Mucosa of stomach (tissue), 1 donor: ENCODE measurements around the gene EEF1G.

ENCODE experiments used
- H3K27me3 ChIP-seq: one replicate; pipeline ENCODE4 v1.7.0; 2013; ENCODE audit warnings: mild to moderate bottlenecking, low read length; ENCODE audit not compliant: control insufficient read depth, insufficient read depth
- H3K36me3 ChIP-seq: one replicate; pipeline ENCODE4 v1.7.0; 2013; ENCODE audit warnings: low read length; ENCODE audit not compliant: control insufficient read depth, insufficient read depth
- H3K4me1 ChIP-seq: one replicate; pipeline ENCODE4 v1.7.0; 2013; ENCODE audit warnings: mild to moderate bottlenecking, low read length; ENCODE audit not compliant: control insufficient read depth, insufficient read depth
- H3K4me3 ChIP-seq: one replicate; pipeline ENCODE4 v1.7.0; 2013; ENCODE audit warnings: low read length
- H3K9ac ChIP-seq: one replicate; pipeline ENCODE4 v1.7.0; 2013; ENCODE audit warnings: mild to moderate bottlenecking, low read length, moderate library complexity
- H3K9me3 ChIP-seq: one replicate; pipeline ENCODE4 v1.7.0; 2013; ENCODE audit warnings: mild to moderate bottlenecking, low read length, moderate library complexity; ENCODE audit not compliant: control insufficient read depth
- donor health status: Pancreatic carcinoma.

Gene EEF1G

DNA sequence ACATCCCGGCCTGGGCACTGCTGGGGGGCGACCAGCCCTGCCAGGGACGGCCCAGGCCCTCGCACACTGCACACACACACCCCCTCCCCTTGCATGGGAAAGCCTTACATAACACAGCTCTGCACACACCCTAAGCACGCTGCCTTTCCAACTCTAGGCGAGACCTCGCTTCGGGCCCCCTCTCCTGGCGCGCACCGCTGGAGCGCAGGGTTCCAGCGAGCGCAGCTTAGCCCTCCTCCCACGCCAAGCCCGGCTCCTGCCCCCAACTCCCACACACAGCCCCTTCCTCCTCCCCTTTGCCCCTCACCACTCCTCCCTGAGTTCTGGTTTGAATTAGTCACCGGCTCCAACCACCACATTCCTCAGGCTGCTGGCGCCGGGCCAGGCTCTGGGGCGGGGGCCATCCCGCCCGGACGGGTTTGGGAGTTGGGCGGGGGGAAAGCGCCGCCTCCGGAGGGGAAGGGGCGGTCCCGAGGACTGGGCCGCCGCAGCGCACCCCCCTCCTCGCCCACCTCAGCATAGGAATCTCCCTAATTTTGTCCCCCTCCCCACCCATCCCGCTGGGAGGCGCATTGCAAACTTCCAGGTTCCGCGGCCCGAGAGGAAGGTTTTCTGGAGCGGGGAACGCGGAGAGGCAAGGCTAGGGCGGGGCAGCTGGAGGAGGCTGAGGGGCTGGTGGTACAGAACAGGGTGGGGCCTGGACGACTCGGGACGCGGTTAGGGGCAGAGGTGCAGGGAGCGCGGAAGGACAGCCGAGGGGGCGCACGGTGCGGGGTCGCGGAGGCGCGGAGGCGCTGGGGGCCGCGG, 28.1 kb downstream of the EEF1G start:
- Histone ChIP-seq H3K36me3 (no peaks in the 10 kb centered on the region), H3K4me1 (peaks cover 71% of the 10 kb centered on the region), H3K27me3 (no peaks in the 10 kb centered on the region), H3K4me3 (peak overlapping the region; percentile 95), H3K9ac (peak overlapping the region; percentile 98), H3K9me3 (no peaks in the 10 kb centered on the region)

DNA sequence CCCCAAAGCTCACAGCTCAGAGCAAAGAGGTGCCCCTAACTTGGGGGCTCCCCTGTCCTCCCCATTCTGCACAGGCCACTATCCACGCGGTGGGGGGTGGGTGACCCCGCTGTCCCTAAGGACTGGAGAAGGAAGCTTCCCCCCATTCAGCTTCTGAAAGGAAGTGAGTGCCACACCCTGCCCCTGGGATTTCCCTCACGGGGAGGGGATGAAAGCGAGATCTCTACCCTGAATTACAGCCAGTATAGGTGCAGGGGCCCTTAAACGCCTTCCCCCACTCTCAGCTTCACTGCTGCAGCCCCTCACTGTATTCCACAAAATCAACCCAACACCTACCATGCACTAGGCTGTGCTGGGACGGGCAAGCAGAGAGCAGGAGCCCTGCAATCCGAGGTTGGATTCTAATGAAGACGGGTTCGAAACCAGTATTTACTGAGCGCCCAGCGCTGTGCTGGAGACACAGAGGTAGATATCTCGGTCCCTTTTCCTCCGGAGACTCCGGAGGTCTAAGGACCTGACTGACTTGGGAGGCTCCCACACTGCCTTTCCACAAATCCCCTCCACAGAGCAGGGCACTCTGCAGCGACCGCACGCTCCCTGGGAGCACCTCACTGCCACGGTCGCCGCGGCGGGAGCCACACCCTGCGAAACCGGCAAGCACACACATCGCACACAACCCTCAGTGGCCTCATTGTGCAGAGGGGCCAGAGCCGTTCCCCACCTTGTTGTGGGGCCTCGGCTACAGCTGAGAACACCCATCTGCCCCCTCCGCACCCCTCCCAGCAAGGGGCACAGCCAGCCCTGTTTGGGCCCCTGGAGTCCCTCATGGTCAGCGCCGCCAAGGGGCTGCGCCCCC, 28.9 kb downstream of the EEF1G start:
- Histone ChIP-seq H3K9me3 (no peaks in the 10 kb centered on the region), H3K36me3 (no peaks in the 10 kb centered on the region), H3K4me3 (peak overlapping the region; percentile 95), H3K27me3 (no peaks in the 10 kb centered on the region), H3K9ac (peak overlapping the region; percentile 98), H3K4me1 (peaks cover 71% of the 10 kb centered on the region)

DNA sequence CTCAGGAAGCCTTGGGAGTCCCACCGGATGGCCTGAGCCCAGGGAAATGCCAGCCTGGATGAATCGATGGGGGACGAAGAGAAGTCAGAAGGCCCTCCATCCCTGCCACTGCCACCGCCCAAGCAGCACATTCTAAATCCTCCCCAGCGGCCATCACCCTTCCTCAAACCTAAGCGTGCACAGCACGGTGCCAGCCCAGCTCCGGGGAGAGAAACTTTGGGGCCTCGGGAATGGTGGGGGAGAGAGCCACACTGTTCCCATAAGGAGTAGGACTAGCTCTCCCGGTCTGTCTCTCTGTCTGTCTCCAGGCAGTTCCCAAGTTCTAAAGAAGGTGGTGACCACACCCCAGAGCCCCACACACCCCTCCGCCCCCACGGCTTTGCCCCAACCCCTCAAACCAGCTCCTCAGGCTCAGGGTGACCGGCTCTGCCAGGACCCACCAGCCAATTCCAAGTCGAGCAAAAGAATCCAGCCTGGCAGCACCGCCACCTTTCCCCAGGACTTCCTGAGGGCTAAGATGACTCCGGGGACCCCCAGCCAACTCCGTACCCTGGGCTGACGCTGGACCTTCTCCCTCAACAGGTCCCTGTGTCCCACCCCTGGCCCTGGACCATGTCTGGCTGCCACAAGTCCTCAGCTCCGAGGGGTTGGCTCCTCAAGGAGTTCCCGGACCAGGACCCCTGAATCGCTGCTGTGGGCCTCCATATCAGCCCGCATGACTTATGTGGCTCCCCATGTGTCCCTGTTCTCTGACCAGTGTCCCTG, 29.8 kb downstream of the EEF1G start:
- Histone ChIP-seq H3K27me3 (no peaks in the 10 kb centered on the region), H3K36me3 (no peaks in the 10 kb centered on the region), H3K4me1 (peaks cover 71% of the 10 kb centered on the region), H3K9ac (peak overlapping the region; percentile 98), H3K4me3 (peak overlapping the region; percentile 95), H3K9me3 (no peaks in the 10 kb centered on the region)

DNA sequence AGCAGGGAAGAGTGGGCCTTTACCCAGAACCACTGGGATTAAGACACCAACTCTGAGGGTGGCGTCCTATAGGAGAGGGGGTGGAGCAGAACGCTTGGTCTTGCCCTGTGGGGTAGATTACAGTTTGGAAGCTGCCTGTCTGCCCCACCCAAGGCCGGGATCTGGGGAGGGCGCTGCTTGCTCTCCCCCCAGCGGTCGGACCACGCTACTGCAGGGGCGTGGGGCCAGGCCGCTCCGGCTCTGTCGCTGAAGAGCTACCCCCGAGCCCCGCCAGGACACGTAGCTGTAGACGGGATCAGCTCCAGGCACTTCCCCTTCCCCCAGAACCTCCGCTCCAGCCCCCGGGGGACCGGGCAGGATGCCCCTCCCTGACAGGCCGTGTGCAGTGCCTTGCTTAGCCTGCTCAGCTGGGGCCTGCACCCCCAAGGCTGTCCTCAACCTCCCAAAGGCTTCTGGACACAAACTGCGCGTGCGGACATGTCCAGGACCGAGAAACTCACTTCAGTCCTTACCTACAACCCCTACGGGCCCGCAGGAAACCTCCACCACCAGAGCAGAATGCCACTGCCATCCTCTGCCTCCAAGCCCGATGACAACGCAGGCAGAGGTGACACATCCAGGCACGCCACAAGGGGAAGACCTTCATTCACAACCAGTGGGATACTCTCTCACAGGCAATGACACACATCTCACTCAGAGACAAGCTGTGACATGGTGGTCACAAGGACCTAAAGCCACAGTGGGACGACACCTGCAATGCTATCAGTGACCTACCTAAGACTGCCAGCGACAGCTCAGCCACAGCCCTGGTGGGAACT, 30.7 kb downstream of the EEF1G start:
- no peaks in the 10 kb centered on the region for H3K36me3 ChIP-seq
- H3K9ac ChIP-seq, result peak overlapping the region; percentile 98
- H3K9me3 ChIP-seq, result no peaks in the 10 kb centered on the region
- H3K4me3 ChIP-seq, result peak overlapping the region; percentile 95
- no peaks in the 10 kb centered on the region for H3K27me3 ChIP-seq
- peaks cover 71% of the 10 kb centered on the region for H3K4me1 ChIP-seq

DNA sequence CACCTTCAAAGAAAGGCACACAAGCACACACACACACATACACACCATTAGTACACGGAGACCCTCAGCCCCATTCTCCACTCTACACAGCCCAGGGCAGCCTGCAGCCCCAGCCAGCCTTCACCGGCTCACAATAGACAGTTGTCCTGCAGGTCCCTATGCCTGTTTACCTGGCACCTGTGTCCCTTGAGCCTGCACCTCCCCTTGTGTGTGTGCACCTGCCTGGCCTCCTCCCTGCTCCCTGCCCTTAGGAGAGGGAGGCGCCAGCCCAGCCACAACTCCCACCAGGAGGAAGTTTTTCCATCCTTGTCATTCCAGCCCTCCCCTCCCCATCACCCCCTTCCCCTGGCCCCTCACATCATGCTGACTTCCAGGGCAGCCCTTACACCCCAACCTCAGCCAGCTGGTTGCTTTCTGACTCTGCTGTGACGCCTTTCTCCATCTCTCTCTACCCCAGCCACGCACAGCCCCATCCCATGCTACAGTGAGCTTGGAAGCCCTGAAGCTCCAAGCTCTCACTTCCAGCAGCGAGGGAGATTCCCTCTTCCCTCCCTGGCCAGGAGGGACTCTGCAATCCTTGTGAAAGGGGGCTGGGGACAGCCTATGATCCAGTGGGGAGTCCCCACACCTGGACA, 31.5 kb downstream of the EEF1G start:
- Histone ChIP-seq H3K4me1 (peaks cover 71% of the 10 kb centered on the region), H3K9ac (peak overlapping the region; percentile 98), H3K9me3 (no peaks in the 10 kb centered on the region), H3K4me3 (peak overlapping the region; percentile 95), H3K27me3 (no peaks in the 10 kb centered on the region), H3K36me3 (no peaks in the 10 kb centered on the region)

DNA sequence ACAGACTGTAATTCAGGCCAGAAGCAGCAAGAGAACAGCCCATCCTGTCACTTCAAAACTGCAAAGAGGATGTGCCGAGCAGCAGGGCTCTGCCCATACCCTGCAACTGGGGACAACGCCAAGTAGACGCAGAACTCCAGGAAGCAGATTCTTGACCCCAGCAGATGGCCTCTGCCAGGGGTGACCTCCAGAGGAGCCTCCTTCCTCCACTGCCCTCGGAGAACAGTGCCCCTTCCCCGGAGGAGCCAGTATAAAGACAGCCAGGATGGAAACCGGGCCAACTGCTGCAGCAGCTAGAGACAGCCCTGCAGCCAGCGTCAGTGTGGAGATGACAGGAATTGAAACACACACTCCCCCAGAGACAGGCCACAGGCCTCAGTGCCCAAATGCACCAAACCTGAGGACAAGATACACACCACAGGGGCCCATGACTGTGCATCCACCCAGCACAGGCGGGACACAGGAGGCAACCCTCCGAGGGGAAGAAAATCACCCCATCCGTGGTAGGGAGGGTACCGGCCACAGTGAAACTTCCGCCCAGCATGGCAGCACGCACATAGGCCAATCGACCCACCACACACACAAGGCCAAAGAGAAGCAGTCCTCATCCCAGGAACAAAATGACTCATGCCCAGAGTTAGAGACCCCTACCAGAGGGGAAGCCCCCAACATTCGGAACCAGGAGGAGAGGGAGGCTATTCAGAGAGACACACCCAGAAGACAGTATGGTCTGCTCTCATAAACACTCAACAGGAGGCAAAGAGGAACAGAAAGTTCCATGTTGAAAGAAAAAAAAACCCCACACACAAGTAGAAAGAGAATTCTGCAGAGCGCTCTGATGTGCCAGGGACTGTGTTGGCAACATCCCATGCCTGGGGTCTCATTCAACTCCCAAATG, 32.6 kb downstream of the EEF1G start:
- Histone ChIP-seq H3K4me3 (peak overlapping the region; percentile 50), H3K27me3 (no peaks in the 10 kb centered on the region), H3K9ac (peak overlapping the region; percentile 98), H3K9me3 (no peaks in the 10 kb centered on the region), H3K36me3 (no peaks in the 10 kb centered on the region), H3K4me1 (peaks cover 70% of the 10 kb centered on the region)

DNA sequence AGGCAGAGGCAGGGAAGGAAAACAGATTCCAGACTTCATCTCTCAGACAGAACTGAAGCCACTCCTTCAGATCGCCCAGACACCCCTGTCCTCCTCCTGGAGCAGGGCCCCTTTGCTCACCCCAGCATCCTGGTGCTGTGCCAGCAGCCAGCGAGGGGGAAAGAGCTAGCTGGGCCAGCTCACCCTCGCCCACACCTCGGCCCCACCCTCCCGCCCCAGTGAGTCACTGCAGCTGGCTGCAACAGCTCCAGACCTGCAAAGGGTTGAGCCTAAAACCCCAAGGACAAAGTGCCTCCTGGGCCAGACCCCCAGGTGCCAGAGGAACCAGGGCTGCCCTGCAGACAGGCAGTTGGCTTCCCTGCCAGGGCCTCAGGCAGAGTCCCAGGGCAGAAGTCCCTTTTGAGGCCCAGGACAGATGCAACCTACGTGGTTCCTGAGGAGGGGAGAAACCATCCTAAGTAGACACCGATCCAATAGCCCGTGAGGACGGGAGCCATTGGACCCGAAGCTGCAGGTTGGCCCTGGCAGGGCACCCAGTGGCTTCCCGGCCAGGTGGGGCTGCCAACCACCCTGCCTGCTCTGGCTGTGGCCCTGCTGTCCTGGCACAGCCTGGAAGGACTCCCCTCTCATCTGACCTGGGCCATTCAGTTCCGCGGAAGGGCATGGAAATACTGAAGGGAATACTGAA, 34.3 kb downstream of the EEF1G start:
- Histone ChIP-seq H3K27me3 (no peaks in the 10 kb centered on the region), H3K4me1 (peaks cover 75% of the 10 kb centered on the region), H3K4me3 (peak overlapping the region; percentile 42), H3K36me3 (peaks cover 11% of the 10 kb centered on the region), H3K9me3 (no peaks in the 10 kb centered on the region), H3K9ac (peak overlapping the region; percentile 49)

DNA sequence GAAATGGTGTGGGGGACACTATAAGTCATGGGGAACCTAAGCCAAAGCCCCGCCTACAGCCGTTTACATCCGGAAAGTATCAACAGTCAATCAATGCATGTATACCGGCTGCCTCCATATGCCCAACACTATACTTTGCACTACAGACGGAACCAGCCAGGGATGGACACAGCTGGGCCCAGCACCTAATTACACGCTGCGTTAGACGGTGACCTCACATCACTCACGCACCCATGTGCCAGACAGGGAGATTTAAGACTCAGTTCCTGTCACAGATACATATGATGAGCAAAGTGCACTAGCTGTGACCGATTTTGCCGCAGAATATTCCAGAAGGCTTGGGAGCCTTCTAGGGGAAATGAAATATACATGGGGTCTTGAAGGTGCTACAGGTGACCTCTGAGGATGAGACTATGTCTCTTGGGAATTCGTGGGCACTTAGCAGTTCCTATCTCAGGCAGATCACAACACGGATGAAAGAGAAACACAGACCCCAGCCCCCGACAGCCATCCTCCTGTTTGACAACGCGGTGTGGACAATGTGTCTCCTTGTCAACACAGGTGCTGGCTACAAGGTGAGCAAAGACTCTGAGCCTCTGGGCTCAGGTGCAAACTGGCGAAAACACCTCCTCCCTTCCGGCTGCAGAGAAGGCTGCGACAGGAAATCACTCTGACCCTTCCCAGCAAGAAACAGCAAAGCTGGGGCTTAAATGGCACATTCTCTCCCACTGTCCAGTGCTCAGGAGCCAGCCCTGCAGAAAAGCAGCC, 35.0 kb downstream of the EEF1G start:
- Histone ChIP-seq H3K9ac (peak overlapping the region; percentile 0), H3K4me1 (peaks cover 70% of the 10 kb centered on the region), H3K4me3 (peak overlapping the region; percentile 42), H3K9me3 (no peaks in the 10 kb centered on the region), H3K27me3 (no peaks in the 10 kb centered on the region), H3K36me3 (peaks cover 18% of the 10 kb centered on the region)

DNA sequence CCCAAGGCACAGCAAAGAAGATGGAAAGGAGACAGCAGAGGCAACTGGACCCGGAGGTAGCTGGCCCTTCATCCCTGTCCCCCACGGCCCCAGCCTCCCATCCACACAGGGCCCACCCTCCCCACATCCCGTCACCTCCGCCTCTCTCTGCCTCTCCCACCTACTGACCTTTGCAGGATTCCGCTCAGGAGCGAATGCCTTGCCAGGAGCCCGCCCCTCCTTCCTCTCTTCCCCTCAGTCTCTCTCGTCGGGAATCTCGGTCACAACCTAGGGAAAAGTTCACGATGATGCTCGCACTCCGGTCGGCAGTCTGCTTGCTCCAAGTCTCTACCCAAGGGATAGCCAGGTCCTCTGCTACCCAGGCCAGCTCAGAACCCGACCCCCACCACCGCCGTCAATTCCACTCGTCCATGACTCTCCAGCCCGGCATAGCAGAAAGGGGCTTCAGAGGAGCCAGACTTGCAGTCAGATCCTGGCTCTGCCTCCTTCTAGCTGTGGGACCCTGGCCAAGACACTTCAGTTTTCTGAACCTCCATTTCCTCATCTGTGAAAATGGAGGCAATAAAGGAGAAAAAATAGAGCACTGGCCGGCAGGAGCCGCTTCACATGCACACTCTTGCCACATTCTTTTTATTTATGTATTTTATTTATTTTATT, 37.3 kb downstream of the EEF1G start:
- no peaks in the 10 kb centered on the region for H3K27me3 ChIP-seq
- peaks cover 48% of the 10 kb centered on the region for H3K4me1 ChIP-seq
- H3K9me3 ChIP-seq, result no peaks in the 10 kb centered on the region
- H3K9ac ChIP-seq, result no peak overlapping the region
- H3K36me3 ChIP-seq, result peaks cover 38% of the 10 kb centered on the region
- no peak overlapping the region for H3K4me3 ChIP-seq
